HepG2 (cell line): ENCODE data around the gene ATAD3C. TPM values are rescaled to one million over a fixed set of nuclear protein-coding genes. Genes with fewer than 3 reads are reported as not detected.
A peak's percentile ranks its signal among the peaks of the same experiment; 100 is the strongest.

Experiments
- AHDC1 ChIP-seq: sonication (generic); formaldehyde crosslinking; IDR thresholded peaks from 2 replicates; pipeline ENCODE4 v1.5.1; 2020; ENCODE audit warnings: mild to moderate bottlenecking, missing genetic modification reagents, borderline replicate concordance
- BRCA1 ChIP-seq: sonication (generic); formaldehyde crosslinking; IDR thresholded peaks from 2 replicates; pipeline ENCODE4 v1.4.0; 2020; ENCODE audit warnings: missing genetic modification reagents
- ELF4 ChIP-seq: sonication (generic); formaldehyde crosslinking; IDR thresholded peaks from 2 replicates; pipeline ENCODE4 v1.5.0; 2020; ENCODE audit warnings: missing genetic modification reagents, mild to moderate bottlenecking, moderate library complexity, borderline replicate concordance
- HCFC1 ChIP-seq: fragments of 150-350 bp; IDR thresholded peaks from 2 replicates; pipeline ENCODE4 v1.6.1; 2014; ENCODE audit warnings: low read depth, low read length
- MYNN ChIP-seq: sonication (generic); formaldehyde crosslinking; IDR thresholded peaks from 2 replicates; pipeline ENCODE4 v1.4.0; 2020; ENCODE audit warnings: mild to moderate bottlenecking, low read depth, missing genetic modification reagents
- PAX8 ChIP-seq: sonication (generic); formaldehyde crosslinking; IDR thresholded peaks from 2 replicates; pipeline ENCODE4 v1.8.0; 2022; ENCODE audit warnings: mild to moderate bottlenecking, missing genetic modification reagents, borderline replicate concordance
- THAP8 ChIP-seq: sonication (generic); formaldehyde crosslinking; IDR thresholded peaks from 2 replicates; pipeline ENCODE4 v1.5.1; 2020; ENCODE audit warnings: missing genetic modification reagents, mild to moderate bottlenecking, borderline replicate concordance
- ZBTB7B ChIP-seq: sonication (generic); formaldehyde crosslinking; IDR thresholded peaks from 2 replicates; pipeline ENCODE4 v1.4.0; 2020; ENCODE audit warnings: missing genetic modification reagents
- ZFP62 ChIP-seq: sonication (generic); formaldehyde crosslinking; IDR thresholded peaks from 2 replicates; pipeline ENCODE4 v1.4.0; 2020; ENCODE audit warnings: missing genetic modification reagents
- ZNF224 ChIP-seq: sonication (generic); formaldehyde crosslinking; IDR thresholded peaks from 2 replicates; pipeline ENCODE4 v1.5.0; 2020; ENCODE audit warnings: mild to moderate bottlenecking, missing genetic modification reagents
- ZNF331 ChIP-seq: sonication (generic); formaldehyde crosslinking; IDR thresholded peaks from 2 replicates; pipeline ENCODE4 v1.4.0; 2020; ENCODE audit warnings: missing genetic modification reagents
- ZNF446 ChIP-seq: sonication (generic); formaldehyde crosslinking; IDR thresholded peaks from 2 replicates; pipeline ENCODE4 v1.5.0; 2020; ENCODE audit warnings: mild to moderate bottlenecking, missing genetic modification reagents
- ZNF576 ChIP-seq: sonication (generic); formaldehyde crosslinking; IDR thresholded peaks from 2 replicates; pipeline ENCODE4 v1.4.0; 2020; ENCODE audit warnings: mild to moderate bottlenecking, missing genetic modification reagents
- ZNF589 ChIP-seq: sonication (generic); formaldehyde crosslinking; conservative IDR thresholded peaks from 2 replicates; pipeline ENCODE4 v1.8.0; 2022; ENCODE audit warnings: mild to moderate bottlenecking, moderate library complexity, missing genetic modification reagents
- ZNF609 ChIP-seq: sonication (generic); formaldehyde crosslinking; IDR thresholded peaks from 2 replicates; pipeline ENCODE4 v1.4.0; 2020; ENCODE audit warnings: mild to moderate bottlenecking, missing genetic modification reagents, borderline replicate concordance
- ZNF644 ChIP-seq: IDR thresholded peaks from 2 replicates; pipeline ENCODE4 v1.6.1; 2016; ENCODE audit warnings: low read depth
- ZNF850 ChIP-seq: sonication (generic); formaldehyde crosslinking; conservative IDR thresholded peaks from 2 replicates; pipeline ENCODE4 v1.9.0; 2021; ENCODE audit warnings: mild to moderate bottlenecking, missing genetic modification reagents
- ZSCAN30 ChIP-seq: sonication (generic); formaldehyde crosslinking; IDR thresholded peaks from 2 replicates; pipeline ENCODE4 v1.5.0; 2020; ENCODE audit warnings: mild to moderate bottlenecking, missing genetic modification reagents
- polyA plus RNA-seq, 8 experiments: library from polyadenylated mRNA; depleted of rRNA in 3 of 8; stranded (reverse) in 7 of 8; unstranded in 1 of 8; fragments of >200 nt; fragmentation: Illumina TruSeq in 4 of 8; extraction: Trizol in 4 of 8; gene quantifications; 2 replicates each; pipeline versions ENCODE4 v1.2.1 to v1.2.3, GENCODE V29; 2011 to 2016; ENCODE audit warnings: low read depth in 4 of 8, missing spikeins in 1 of 8, mixed read lengths in 1 of 8; ENCODE audit not compliant: insufficient read depth in 1 of 8
- total RNA-seq, 5 experiments: library from RNA; depleted of rRNA; stranded (reverse); fragments of >200 nt; fragmentation: Illumina TruSeq; extraction: Trizol; gene quantifications; 2 replicates each; pipeline ENCODE4 v1.2.3, GENCODE V29; 2016; ENCODE audit warnings: low read depth in 1 of 5

The ATAD3C gene
- total and polyA plus RNA-seq, 2 of the 13 experiments (the other 11 are each of a cell fraction or from before 2014, with no cell fraction given), result 2.4 to 3.2 TPM

GRCh38 chr1:1400576-1401456 lies 48.7 kb upstream of the ATAD3C start (continued):
- TF ChIP-seq AHDC1 (CRISPR knock-in tag) (peak; percentile 75; the same call in 1 of the 2 replicates), PAX8 (no peak), ZNF589 (CRISPR knock-in tag) (0 out of 2 replicates have a peak, but pooled peaks have one; percentile 29), ZFP62 (CRISPR knock-in tag) (no peak), ZSCAN30 (CRISPR knock-in tag) (no peak), ZNF224 (CRISPR knock-in tag) (no peak), ZBTB7B (CRISPR knock-in tag) (peak; percentile 86), HCFC1 (no peak), ZNF850 (CRISPR knock-in tag) (no peak), THAP8 (CRISPR knock-in tag) (peak; percentile 60; the same call in 1 of the 2 replicates), ELF4 (CRISPR knock-in tag) (no peak), ZNF331 (CRISPR knock-in tag) (peak; percentile 95), ZNF644 (peak; percentile 62), ZNF609 (peak; percentile 96), ZNF446 (no peak), MYNN (CRISPR knock-in tag) (no peak), BRCA1 (CRISPR knock-in tag) (peak; percentile 94; the same call in 1 of the 2 replicates), ZNF576 (CRISPR knock-in tag) (no peak)
